Measurements from ENCODE around the gene ETNK2.

Gene ETNK2

DNA sequence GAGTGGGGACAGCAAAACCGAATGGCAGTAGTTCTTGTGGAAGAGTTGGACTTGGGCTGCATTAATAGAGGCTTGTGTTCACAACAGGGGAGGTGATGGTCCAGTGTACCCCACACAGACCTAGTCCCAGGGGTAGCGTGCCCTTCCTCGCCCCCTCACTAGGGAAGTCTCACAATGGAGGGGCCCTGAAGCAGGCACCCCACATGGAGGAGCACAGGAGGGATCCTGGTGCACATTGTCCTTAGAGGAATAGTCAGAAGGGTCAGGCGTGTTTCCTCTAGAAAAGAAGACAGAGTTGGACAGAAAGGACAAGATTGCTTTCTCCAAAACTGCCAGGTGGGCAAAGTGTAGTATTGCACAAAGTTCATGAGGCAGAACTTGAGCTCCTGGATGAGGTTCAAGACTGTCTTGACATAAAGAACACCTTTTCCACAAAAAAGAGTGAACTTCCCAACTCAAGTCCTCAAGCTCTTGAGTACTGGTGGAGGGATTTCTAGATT lies 23.3 kb downstream of the ETNK2 start:
- DNase-seq: no peak

DNA sequence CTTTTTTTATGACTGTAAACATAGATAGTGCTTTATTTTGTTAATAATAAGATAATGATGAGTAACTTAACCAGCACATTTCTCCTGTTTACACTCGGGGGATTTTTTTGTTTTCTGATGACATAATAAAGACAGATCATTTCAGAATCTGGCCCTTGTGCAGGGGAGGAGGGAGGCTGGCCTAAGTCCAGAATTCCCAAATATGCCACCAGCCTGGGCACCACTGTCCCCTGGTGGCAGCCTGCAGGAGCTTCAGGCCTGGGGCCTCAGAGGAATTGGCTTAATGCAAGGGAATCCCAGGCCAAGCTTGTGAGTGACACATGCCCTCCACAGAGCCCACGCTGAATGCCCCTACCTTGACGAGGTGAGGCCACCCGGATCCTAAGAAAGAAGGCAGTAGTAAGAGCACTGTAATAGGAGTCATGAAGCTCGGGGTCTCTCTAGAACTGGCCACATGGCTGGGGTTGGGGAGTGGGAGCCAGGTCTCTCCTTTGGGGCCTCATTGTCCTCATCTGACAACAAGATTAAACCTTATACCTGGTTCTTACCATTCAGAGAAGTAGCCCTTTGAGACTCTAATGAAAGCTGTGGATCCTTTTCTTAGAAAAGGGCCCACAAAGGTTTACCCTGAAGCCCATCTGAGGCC lies 24.1 kb downstream of the ETNK2 start:
- DNase-seq: peak in 36 of 51 donors; percentile 17 to 72 (median 48)

DNA sequence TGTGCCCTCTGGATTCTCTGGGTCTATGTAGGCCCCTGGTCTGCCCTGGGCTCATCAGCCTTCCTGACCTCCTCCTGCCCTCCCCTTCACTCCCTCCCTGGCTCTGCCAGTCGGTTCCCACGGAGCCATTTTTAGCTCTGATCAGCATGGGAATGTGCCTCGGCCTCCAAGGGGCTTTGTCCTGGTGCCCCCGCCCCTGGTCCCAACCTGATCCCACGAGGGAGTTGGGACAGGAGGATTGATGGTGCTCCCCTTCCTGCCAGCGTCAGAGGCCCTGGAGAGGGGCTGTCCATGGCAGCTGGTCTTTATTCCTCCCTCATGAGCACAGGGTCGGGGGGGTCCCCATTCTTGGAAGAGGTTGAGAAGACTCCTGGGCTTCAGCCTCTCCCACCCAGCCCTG lies 24.9 kb downstream of the ETNK2 start:
- no peak for DNase-seq

DNA sequence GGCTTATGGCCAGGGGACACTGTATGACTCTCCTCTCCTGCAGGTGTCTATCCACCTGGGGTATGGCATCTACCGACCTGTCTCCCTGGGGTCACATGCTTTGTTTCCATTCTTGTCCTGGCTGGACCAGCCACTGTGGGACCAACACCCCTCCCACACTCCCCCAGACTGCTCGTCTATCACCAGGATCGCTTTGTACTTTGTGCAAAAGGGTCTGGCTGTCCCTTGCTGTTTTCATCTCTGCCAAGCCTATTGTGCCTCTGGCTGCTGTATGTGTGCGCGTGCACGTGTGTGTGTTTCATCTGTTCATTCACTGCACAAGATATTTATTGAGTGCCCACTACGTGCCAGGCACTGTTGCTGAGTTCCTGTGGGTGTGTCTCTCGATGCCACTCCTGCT lies 25.5 kb downstream of the ETNK2 start:
- no peak for DNase-seq

DNA sequence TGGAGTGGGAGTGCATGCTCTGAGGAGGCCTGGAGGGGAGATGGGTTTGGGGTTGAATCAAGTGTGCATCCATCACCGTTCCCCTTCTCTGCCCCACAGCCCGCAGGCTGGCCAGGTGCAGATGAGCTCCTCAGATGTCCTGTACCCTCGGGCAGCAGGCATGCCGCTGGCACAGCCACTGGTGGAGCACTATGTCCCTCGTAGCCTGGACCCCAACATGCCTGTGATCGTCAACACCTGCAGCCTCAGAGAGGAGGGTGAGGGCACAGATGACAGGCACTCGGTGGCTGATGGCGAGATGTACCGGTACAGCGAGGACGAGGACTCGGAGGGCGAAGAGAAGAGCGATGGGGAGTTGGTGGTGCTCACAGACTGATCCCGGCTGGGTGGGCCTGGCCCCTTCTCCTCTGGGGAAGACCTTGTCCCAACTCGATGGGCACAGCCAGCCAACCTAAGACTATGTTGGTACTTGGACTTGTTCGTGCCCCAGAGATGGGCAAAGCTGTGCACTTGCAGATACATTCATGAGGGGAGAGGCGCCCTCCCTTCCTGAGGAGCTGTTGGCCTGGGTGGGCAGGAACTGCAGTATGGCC lies 26.0 kb downstream of the ETNK2 start:
- no peak for DNase-seq

DNA sequence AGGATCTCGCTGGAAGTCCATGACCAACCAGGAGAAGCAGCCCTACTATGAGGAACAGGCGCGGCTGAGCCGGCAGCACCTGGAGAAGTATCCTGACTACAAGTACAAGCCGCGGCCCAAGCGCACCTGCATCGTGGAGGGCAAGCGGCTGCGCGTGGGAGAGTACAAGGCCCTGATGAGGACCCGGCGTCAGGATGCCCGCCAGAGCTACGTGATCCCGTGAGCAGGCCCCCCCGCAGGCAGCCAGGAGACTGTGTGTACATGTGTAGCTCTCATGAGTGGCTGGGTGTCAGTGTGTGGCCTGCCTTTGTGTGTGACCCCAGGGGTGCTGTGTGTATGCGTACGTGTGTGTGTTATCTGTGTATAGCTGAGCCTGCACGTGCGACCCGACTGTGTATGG lies 27.2 kb downstream of the ETNK2 start:
- no peak for DNase-seq

DNA sequence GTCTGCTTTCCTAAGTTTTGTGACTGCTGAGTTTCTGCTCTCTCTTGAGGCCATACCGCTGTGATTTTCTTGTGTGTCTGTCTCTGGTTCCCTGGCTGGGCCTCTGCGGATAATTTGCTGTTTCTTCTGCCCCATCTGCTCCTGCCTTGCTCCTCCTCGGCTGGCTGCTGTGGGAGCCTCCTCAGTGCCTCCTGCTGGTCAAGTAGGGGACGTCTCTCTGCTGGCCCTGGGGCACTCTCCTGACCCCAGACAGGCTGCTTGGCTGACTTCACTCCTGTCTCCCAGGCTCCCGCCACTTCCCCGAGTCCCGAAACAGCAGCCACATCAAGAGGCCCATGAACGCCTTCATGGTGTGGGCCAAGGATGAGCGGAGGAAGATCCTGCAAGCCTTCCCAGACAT lies 28.5 kb downstream of the ETNK2 start:
- DNase-seq: peak in 1 of 51 donors; percentile 9

DNA sequence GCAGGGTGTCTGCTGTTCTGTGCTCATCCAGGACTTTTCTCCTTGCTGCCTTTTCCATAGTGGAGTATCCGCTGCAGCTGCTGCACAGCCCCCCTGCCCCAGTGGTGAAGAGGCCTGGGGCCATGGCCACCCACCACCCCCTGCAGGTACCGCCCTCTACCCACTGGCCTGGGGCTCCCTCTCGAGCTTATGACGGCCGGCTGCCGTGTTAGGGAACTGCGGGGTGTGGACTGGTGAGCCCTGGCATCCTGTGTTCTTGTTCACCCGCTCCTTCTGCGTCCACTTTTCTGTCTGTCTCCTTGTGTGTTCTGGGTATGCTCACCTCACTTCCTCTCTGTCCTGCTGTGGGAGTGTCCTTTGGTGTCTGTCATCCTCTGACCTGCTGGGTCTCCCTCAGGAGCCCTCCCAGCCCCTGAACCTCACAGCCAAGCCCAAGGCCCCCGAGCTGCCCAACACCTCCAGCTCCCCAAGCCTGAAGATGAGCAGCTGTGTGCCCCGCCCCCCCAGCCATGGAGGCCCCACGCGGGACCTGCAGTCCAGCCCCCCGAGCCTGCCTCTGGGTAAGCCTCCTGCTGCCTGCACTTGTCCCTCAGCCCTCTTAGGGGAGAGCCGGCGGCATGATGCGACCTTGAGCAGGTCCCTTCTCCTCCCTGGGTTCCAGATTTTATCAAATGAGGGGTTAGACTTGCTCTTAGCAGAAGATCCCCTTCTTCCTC lies 29.8 kb downstream of the ETNK2 start:
- no peak for DNase-seq

DNA sequence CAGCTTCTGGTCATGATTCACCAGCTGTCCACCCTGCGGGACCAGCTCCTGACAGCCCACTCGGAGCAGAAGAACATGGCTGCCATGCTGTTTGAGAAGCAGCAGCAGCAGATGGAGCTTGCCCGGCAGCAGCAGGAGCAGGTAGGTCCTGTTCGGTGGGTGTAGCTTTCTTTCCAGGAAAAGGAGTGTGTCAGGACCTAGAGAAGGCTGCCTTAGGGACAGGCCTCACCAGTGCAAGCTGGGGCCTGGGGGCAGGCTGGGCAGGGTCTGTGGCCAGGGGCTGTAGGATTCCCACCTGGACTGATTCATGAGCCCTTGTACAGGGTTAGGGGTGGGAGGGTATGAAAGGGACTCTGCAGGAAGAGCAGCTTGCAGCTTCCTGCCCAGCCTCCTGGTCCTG lies 35.3 kb downstream of the ETNK2 start:
- DNase-seq: no peak

DNA sequence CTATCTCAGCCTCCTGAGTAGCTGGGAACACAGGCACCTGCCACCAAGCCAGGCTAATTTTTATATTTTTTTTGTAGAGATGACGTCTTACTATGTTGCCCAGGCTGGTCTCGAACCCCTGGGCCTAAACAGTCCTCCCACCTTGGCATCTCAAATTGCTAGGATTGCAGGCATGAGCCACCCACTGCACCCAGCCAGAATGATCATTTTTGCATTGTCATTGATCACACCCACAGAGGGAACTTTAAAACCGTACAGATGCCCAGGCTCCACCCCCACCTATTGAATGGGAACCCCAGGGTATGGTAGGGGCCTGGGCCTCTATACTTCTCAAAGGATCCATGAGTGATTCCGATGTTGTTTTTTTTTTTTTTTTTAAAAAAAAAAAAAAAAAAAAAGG lies 36.7 kb downstream of the ETNK2 start:
- no peak for DNase-seq

DNA sequence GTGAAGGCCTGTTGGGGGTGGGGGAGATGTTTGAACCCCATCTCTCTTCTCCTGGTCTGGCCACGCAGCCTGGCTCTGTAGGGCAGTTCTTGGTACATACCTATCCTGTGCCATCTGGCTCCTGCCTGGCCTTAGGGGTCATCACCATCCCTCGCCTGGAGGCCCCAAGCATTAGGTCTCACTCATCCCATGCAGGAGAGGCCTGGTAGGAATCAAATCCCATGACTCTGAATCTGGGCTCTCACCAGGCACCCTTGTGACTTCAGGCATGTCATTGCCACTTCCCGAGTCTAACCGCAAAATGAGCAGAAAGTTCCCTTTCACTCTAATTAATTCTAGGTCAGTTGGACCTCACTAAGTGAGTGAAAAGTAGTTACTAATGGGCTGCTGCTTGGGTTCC lies 37.2 kb downstream of the ETNK2 start:
- DNase-seq: peak in 1 of 51 donors; percentile 14

DNA sequence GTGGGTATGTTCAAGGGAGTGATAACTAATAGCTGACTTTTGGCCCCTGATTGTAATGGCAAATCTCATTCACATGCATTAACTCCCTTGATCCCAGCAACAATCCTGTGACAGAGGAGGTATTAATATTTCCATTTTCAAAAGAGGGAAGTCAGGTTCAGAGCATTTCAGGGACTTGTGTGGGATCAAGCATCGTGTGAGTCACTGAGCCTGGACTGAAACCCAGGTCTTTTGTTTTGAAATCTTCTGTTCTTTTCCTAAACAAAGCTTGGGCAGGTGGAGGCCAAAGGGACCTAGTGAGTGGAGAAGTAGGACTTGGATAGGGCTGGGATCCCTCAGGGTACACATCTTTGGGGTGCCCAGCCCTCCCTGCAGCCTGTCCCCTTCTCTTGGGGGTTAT lies 37.9 kb downstream of the ETNK2 start:
- no peak for DNase-seq

DNA sequence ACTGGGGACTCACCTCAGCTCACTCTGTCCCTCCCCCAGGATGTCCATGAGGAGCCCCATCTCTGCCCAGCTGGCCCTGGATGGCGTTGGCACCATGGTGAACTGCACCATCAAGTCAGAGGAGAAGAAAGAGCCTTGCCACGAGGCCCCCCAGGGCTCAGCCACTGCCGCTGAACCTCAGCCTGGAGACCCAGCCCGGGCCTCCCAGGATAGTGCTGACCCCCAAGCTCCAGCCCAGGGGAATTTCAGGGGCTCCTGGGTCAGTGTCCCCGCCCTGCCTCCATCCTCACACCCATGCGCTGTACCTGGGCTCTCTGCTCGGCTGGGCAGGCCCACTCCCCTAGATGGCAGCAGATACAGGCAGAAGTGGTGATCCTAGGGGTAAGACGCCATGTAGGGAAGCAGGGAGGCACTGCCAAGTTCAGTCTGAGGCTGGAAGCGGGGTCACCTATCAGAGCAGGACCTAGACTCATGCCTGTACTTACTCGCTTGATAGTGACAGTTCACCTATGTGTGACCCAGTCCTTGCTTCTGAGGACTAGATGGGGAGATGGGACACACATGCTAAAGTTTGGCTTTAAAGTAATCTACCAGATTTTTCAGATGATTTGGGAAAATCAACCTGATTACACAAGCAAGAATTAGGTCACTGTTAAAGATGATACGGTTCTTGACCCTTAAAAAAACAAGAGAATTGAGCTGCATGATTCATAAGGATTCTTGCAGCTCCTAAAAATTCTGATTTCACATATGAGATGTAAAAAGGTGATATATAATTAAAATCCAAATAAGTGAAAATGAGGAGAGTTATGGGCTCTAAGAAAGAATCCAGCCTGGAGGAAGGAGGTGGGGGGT lies 38.7 kb downstream of the ETNK2 start:
- DNase-seq: no peak

DNA sequence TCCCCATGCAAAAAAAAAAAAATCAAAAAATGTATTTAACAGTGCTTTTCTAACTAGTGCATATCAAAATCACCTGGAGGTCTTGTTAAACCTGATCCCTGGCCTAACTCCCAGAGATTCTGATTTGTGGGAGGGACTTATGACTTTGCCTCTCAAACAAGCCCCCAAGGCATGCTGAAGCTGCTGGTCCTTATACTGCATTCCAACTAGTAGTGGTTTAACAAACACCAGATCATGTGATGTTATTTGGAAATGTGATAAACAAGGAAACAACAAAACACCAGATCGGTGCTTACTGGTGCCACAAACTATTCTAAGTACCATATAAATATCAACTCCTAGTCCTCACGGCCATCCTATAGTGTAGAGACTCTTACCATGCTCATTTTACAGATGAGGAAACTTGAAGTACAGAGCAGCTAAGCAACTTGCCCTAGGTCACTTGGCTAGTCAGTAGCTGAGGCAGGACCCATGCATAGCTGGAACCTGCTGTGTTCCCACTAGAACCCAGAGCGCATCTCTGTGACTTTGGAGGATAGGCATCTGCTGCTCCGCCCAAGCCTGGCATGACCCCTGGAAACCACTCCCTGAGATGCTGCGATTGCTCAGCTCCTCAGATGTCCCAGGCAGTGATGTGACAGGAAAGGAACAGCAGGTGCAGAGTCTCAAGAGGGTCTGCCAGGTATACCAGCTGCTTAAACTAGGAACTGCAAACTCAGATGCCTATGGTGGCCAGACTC lies 40.8 kb downstream of the ETNK2 start:
- no peak for DNase-seq

DNA sequence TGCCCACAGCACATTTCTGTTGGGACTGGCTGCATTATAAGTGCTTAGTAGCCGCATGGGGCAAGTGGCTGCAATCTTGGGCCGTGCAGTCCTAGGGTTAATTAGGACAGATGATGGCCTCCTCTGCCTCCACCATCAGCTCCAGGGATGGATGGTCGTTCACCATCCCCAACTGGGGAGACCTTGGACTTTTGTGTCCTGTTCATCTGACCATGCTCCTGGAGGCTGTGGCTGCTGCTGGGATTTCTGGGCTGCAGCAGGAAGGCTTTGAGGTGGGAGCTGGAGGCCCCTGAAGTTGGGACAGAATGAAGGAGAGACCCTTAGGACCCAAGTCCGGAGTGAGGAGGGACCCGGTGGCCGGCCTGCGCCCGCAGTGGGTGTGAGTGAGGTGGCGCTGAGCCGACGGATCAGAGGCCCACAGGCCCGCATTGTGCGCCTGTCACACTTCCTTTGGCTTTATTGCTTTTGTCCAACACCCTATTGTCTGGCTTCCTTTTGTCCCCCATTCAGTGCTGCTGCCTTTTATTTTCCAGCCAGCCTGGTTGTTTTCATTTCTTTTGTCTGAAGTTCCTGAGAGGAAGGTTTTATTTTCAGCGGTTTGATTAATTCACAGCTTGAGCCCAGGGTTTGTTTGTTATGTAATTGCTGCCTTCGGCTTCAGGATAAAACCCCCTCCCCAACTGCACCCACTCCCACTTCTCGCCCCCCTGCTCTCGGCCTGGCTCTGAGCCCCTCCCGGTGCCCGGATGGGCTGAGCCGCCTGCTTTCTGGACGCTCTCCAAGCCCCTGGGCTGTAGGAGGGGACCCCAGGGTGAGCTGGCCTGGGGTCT lies 43.3 kb downstream of the ETNK2 start:
- DNase-seq: peak in 3 of 51 donors; percentile 9 to 43 (median 18)

DNA sequence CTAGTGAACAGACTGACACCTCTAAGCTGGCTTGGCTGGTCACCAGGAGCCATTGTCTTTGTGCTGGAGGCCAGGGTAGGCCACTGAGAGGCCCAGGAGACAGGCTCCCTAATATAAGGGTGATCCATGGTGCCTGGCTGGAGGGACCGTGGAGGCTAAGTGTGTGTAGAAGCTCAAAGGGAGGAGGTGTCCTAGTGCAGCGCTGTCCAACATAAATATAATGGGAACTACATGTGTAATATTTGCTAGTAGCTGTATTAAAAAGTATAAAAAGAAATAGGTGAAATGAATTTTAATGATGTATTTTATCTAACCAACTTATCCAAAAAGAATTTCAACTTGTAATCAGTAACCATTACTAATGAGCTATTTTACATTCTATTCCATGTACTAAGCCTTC lies 44.0 kb downstream of the ETNK2 start:
- DNase-seq: no peak

DNA sequence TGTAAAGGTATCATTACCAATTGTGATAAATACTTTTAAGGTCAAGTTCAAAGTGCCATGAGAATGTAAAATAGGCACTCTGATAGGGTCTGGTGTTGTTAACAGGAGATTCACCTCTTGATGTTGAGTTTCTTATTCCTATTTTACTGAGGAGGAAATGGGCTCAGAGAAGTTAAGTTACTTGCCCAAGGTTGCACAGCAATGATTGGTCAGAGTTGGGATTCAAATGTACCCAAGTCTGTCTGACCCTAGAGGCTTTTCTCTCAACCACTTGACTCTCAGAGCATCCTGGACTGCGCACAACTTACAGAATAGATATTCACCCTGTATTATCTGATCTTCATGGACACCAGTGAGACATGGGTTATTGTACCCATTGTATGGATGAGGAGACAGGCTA lies 45.0 kb downstream of the ETNK2 start:
- DNase-seq: no peak

DNA sequence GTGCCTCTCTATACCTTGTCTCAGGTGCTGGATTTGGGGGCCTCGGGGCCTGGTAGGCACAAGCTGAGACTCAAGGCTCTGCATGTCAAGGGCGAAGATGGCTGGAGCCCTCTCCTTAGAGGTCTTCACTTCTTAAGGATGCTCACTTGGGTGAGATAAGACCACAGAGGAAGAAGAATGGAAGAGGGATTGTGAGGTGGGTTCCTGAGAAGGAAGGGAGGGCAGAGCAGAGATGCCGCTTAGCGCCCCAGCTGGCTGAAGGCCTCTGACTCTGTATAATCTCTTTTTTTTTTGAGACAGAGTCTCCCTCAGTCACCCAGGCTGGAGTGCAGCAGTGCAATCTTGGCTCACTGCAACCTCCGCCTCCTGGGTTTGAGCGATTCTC lies 46.7 kb downstream of the ETNK2 start:
- DNase-seq: no peak

DNA sequence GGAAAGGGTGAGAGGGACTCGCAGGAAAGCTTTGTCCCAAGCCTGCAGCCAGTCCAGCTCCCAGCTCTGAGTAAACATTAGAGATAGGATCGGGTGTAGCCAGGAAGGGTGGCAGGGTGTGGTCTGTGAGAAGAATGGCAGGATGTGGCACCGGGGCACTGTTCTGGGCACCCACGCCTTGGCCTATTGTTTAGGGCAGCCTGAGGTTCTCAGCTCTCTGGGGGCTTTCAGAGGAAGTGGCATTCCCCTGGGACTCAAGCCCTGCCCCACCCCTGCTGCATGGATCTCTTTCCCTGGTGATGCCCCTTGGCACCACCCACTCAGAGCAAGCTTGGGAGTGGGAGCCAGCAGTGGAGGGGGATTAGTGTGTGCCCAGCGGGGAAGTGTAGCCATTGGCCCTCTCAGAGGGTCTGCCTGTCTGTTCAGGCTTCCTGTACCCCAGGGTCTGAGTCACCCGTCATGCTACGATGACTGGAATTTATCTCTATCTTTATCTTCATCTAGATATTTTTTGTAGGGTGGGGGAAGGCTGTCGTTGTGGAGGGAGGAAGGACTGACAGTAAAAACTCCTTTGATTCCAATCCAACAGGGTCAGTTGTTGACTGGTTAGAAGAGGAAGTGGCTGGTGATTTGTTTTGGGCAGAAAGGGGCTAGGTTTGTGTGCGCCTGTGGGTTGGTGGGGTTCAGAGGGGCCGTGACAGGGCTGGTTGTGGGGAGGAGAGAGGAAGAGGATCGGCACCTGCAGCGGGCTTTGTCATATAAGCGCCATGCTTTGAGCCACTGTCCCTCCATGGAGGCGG lies 47.3 kb downstream of the ETNK2 start:
- no peak for DNase-seq

DNA sequence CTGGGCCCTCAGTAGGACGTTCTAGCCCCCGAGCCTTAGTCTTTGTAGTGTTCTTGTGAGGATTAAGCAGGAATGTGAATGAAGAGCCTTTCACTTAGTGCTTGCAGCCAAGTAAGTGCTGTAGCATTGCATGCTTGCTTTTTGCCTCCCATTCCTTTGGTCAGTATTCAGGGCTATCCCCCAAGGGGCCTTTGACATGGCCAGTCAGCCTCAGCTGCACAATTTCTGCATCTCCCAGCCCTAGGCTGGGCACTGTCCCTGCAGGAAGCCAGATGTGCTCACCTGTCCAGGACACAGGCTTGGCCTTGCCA lies 48.5 kb downstream of the ETNK2 start:
- DNase-seq: no peak

Measured in hypothalamus (tissue), 51 donors.